GM08714 (cell line): ENCODE measurements around the gene ADAR.

Experiments used
- H3K4me3 ChIP-seq: fragments of 200-500 bp; sonication (Bioruptor generic); 2 replicates; pipeline ENCODE4 v1.5.1; 2014; ENCODE audit warnings: mild to moderate bottlenecking, low read length, inconsistent platforms
- ZNF274 ChIP-seq: IDR thresholded peaks from 2 replicates; pipeline ENCODE4 v1.6.1; 2012; ENCODE audit warnings: mild to moderate bottlenecking, low read depth, low read length

Gene ADAR

DNA sequence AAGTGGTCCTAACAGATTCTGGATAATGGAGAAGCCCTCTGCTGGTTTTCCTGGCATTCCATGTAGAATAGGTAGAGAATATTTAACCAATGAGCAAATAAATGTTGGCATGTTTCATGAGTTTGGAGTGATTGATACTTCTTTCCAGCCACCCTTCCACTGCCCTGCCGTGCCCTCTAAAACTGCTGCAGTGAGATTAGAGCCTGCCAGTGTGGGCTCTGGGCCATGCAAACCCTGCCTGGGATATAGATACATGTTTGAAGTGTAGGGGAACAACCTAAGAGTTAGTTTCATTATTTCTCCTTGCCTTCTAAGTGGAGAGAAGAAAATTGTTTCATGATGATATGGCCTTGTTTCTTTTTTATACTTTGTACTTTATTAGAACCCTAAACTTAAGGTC lies 60.0 kb downstream of the ADAR start:
- H3K4me3 ChIP-seq: no peak overlapping the region
- no peak for TF ChIP-seq ZNF274

GRCh38 chr1:154547105-154547732 lies 60.8 kb downstream of the ADAR start:
- no peak overlapping the region for H3K4me3 ChIP-seq
- no peak for TF ChIP-seq ZNF274

- H3K4me3 ChIP-seq: no peak overlapping the region
- TF ChIP-seq ZNF274: no peak
Observed at GRCh38 chr1:154546264-154547063, 61.5 kb downstream of the ADAR start.

- no peak overlapping the region for H3K4me3 ChIP-seq
- no peak for TF ChIP-seq ZNF274
Observed at GRCh38 chr1:154541231-154541630, 66.8 kb downstream of the ADAR start.

- H3K4me3 ChIP-seq: no peak overlapping the region
- no peak for TF ChIP-seq ZNF274
Observed at GRCh38 chr1:154539486-154540483, 68.2 kb downstream of the ADAR start.

GRCh38 chr1:154536570-154536969 lies 71.4 kb downstream of the ADAR start:
- TF ChIP-seq ZNF274: no peak
- no peak overlapping the region for H3K4me3 ChIP-seq

- no peak overlapping the region for H3K4me3 ChIP-seq
- TF ChIP-seq ZNF274: no peak
Observed at GRCh38 chr1:154533952-154534844, 73.8 kb downstream of the ADAR start.
